Osteoblast (primary cell): Measurements from ENCODE around the gene CARD11. TPM values are rescaled to one million over a fixed set of nuclear protein-coding genes. Genes with fewer than 3 reads are reported as not detected.

Source experiments
- DNase-seq: peaks from one replicate; pipeline ENCODE4 v3.0.0; 2011; ENCODE audit warnings: low spot score, mixed read lengths; ENCODE audit not compliant: insufficient read length; ENCODE audit errors: missing footprints
- H2AFZ ChIP-seq: 2 replicates; pipeline ENCODE4 v1.6.0; 2011; ENCODE audit warnings: mild to moderate bottlenecking, low read length
- H3K27ac ChIP-seq: 2 replicates; pipeline ENCODE4 v1.5.1; 2011; ENCODE audit warnings: mild to moderate bottlenecking, low read depth, low read length, moderate library complexity
- H3K27me3 ChIP-seq: 2 replicates; pipeline ENCODE4 v1.6.0; 2012; ENCODE audit warnings: mild to moderate bottlenecking, control low read depth, inconsistent platforms, low read length, moderate library complexity; ENCODE audit not compliant: insufficient read depth
- H3K36me3 ChIP-seq: 2 replicates; pipeline ENCODE4 v1.5.1; 2011; ENCODE audit warnings: mild to moderate bottlenecking, low read length, control low read depth, moderate library complexity; ENCODE audit not compliant: insufficient read depth
- H3K4me1 ChIP-seq: 2 replicates; pipeline ENCODE4 v1.5.1; 2011; ENCODE audit warnings: mild to moderate bottlenecking, low read length, control low read depth, moderate library complexity; ENCODE audit not compliant: insufficient read depth
- H3K4me2 ChIP-seq: 2 replicates; pipeline ENCODE4 v1.6.0; 2011; ENCODE audit warnings: mild to moderate bottlenecking, low read length; ENCODE audit not compliant: insufficient read depth
- H3K4me3 ChIP-seq: fragments of 200-600 bp; sonication (generic); 3 replicates; pipeline ENCODE4 v1.5.1; 2012; ENCODE audit warnings: mild to moderate bottlenecking, low read length, inconsistent platforms; ENCODE audit not compliant: insufficient read depth
- H3K79me2 ChIP-seq: 2 replicates; pipeline ENCODE4 v1.6.0; 2012; ENCODE audit warnings: mild to moderate bottlenecking, low read length, control low read depth, inconsistent platforms; ENCODE audit not compliant: insufficient read depth
- H3K9me3 ChIP-seq: 2 replicates; pipeline ENCODE4 v1.5.1; 2011; ENCODE audit warnings: low read depth, low read length, control low read depth
- H4K20me1 ChIP-seq: 2 replicates; pipeline ENCODE4 v1.6.0; 2012; ENCODE audit warnings: mild to moderate bottlenecking, low read length, control low read depth; ENCODE audit not compliant: insufficient read depth
- total RNA-seq: library from RNA; depleted of rRNA; stranded (reverse); fragments of >200 nt; gene quantifications from 2 replicates; pipeline ENCODE4 v1.2.3, GENCODE V29; 2012
- TF ChIP-seq, protein P1 (sequence below): IDR thresholded peaks from 2 replicates; pipeline ENCODE4 v1.5.1; 2011; ENCODE audit warnings: mild to moderate bottlenecking, low read depth, low read length, moderate library complexity; ENCODE audit errors: extremely low read depth

Gene CARD11
- total RNA-seq, 1 donor, result not detected

DNA sequence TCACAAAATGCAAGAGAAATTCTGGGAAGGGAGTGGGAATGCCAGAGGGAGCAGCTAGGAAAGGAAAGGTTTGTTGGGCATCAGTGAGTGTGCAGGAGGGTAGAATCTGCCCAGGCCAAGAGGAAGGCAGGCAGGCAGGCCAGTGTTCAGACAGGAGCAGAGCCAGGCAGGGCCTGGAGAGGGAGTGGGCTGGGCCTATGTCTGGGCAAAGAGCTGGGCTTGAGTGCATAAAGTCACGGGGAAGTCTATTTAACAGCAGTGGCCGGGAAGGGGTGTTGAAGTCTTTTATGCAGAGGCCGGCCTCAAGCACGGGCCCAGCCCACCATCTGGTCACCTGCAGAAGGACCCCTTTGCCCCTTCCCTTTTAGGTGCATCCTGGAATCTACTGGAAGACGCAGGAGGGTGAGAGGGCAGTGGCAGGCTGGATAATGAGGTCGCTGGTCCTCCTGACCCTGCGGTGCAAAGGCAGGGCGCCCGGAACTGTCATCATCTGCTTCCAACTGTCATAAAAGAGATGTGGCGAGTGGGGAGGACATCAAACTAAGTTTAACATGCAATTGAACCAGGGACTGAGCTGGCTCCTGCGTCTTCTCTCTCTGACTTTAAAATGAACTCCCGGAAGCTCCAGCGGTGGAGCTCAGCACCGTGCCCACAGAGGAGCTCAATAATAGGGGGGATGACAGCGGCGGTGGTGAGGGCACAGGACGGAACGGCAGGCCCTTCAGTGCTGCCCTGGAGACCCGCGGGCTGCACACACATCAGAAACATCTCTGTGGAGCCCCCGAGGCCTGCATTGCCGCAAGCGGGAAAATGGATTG lies 29.5 kb downstream of the CARD11 start:
- no peaks in the 10 kb centered on the region for H3K4me1 ChIP-seq
- H3K4me2 ChIP-seq, result no peak overlapping the region
- H3K27ac ChIP-seq, result no peak overlapping the region
- no peak overlapping the region for H2AFZ ChIP-seq
- H3K36me3 ChIP-seq, result no peaks in the 10 kb centered on the region
- no peak for DNase-seq
- TF ChIP-seq, protein P1, sequence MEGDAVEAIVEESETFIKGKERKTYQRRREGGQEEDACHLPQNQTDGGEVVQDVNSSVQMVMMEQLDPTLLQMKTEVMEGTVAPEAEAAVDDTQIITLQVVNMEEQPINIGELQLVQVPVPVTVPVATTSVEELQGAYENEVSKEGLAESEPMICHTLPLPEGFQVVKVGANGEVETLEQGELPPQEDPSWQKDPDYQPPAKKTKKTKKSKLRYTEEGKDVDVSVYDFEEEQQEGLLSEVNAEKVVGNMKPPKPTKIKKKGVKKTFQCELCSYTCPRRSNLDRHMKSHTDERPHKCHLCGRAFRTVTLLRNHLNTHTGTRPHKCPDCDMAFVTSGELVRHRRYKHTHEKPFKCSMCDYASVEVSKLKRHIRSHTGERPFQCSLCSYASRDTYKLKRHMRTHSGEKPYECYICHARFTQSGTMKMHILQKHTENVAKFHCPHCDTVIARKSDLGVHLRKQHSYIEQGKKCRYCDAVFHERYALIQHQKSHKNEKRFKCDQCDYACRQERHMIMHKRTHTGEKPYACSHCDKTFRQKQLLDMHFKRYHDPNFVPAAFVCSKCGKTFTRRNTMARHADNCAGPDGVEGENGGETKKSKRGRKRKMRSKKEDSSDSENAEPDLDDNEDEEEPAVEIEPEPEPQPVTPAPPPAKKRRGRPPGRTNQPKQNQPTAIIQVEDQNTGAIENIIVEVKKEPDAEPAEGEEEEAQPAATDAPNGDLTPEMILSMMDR, result no peak
- no peaks in the 10 kb centered on the region for H3K27me3 ChIP-seq
- H4K20me1 ChIP-seq, result no peaks in the 10 kb centered on the region
- H3K9me3 ChIP-seq, result no peaks in the 10 kb centered on the region
- H3K4me3 ChIP-seq, result no peak overlapping the region
- no peaks in the 10 kb centered on the region for H3K79me2 ChIP-seq

- H3K36me3 ChIP-seq, result no peaks in the 10 kb centered on the region
- no peak for DNase-seq
- H3K4me3 ChIP-seq, result no peak overlapping the region
- no peaks in the 10 kb centered on the region for H3K27me3 ChIP-seq
- no peaks in the 10 kb centered on the region for H3K4me1 ChIP-seq
- H3K4me2 ChIP-seq, result no peak overlapping the region
- no peaks in the 10 kb centered on the region for H3K79me2 ChIP-seq
- H2AFZ ChIP-seq, result no peak overlapping the region
- H4K20me1 ChIP-seq, result no peaks in the 10 kb centered on the region
- H3K9me3 ChIP-seq, result no peaks in the 10 kb centered on the region
- TF ChIP-seq, protein P1, result no peak
- no peak overlapping the region for H3K27ac ChIP-seq
Observed at GRCh38 chr7:3011211-3011852, 32.3 kb downstream of the CARD11 start.

DNA sequence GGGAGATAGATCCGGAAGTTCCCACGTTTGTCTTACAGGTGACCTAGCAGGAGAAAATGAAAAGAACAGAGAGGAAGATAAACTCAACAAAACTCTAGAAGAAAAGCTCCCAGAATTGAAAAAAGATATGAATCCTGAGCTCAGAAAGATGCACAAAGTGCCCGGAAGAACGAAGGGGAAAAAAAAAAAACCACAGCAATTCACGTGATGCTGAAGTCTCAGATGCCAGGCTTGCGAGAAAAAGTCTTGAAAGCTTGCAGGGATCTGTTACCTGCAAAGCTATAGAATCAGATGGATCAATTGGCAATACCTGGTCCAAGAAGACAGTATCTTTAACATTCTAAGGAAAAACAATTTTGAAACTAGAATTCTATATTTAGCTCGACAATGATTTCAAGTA lies 33.5 kb downstream of the CARD11 start:
- Histone ChIP-seq H3K27ac (no peak overlapping the region), H3K27me3 (no peaks in the 10 kb centered on the region), H2AFZ (no peak overlapping the region), H3K4me2 (no peak overlapping the region), H3K79me2 (no peaks in the 10 kb centered on the region), H3K4me3 (no peak overlapping the region), H3K36me3 (no peaks in the 10 kb centered on the region), H3K4me1 (no peaks in the 10 kb centered on the region), H4K20me1 (no peaks in the 10 kb centered on the region), H3K9me3 (no peaks in the 10 kb centered on the region)
- TF ChIP-seq, protein P1, result no peak
- DNase-seq, result no peak

GRCh38 chr7:3009086-3009485 lies 34.6 kb downstream of the CARD11 start:
- TF ChIP-seq, protein P1, result no peak
- Histone ChIP-seq H3K4me3 (no peak overlapping the region), H3K4me1 (no peaks in the 10 kb centered on the region), H3K27me3 (no peaks in the 10 kb centered on the region), H3K27ac (no peak overlapping the region), H3K79me2 (no peaks in the 10 kb centered on the region), H2AFZ (no peak overlapping the region), H4K20me1 (no peaks in the 10 kb centered on the region), H3K36me3 (no peaks in the 10 kb centered on the region), H3K9me3 (no peaks in the 10 kb centered on the region), H3K4me2 (no peak overlapping the region)
- no peak for DNase-seq
